ENCODE measurements around the gene ERBB4.
"Not testable (repeated sequence)": the region's sequence is repeated elsewhere in the genome, so short reads cannot be mapped to it uniquely, and the experiment has no call there.

ERBB4 gene

GRCh38 chr2:212526059-212526458 lies 12.5 kb downstream of the ERBB4 start:
- DNase-seq = no peak

DNA sequence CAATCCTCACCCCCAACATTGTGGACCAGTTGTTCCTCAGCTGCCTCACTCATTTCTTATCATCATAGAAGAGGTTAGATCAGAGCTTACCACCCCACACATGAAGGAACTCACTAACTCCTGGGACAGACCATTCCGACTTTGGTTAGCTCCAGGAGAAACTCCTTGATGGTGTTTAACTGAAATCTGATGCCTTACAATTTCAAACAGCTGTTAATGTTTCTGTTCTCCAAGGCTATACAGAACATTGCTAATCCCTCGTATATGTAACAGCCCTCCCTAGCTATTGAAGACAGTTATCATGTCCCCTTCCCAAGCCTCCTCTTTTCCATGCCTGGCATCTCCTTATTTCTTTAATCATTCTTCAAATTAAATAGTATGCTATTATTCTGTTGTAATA lies 14.8 kb downstream of the ERBB4 start:
- DNase-seq = no peak

GRCh38 chr2:212520340-212520739 lies 18.3 kb downstream of the ERBB4 start:
- no peak for DNase-seq

DNA sequence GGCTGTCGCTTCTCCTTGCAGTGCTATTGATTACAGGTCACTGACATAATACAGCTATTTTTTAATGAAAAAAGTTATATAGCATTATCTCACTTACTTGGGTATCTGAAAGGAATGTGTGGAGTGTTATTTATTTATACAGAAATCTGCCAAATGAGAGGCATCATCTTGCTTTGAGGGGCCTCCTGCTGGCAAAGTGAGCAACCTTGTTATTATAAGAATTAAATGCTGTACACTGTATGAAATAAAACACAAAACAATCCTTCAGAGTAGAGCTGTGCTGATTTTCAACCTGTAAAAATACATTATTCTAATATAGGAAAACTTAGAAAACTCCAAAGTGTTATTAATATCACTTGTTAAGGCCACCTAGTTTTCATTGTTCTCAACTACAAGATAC lies 20.9 kb downstream of the ERBB4 start:
- DNase-seq = no peak

GRCh38 chr2:212505586-212505985 lies 33.0 kb downstream of the ERBB4 start:
- no peak for DNase-seq

GRCh38 chr2:212495046-212495445 lies 43.6 kb downstream of the ERBB4 start:
- no peak for DNase-seq

DNA sequence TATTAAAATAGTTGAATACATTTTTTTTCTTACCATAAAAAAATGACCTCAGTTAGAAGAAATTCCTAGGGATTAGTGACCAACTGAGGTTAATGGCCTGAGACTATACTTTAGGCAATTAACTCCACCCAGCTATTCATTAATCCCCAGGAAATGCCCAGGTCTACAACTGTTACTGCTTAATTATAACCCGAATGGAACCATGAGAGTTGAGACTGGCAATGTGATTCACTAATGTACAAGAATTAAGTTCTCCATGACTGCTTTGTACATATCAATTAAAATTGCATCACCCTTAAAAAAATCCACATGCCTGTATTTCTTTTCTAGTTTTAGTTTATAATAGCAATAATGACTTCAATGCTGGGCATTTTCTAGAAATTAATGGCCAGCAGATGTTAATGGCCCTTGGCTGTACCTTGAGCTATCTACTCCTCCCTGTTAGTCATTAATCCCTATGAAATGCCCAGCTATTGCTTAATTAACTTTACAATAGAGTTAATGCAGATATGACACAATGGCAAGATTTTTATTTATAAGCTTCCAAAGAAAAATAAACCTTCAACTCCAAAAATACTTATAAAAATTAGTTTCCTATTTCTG lies 44.1 kb downstream of the ERBB4 start:
- DNase-seq = no peak

DNA sequence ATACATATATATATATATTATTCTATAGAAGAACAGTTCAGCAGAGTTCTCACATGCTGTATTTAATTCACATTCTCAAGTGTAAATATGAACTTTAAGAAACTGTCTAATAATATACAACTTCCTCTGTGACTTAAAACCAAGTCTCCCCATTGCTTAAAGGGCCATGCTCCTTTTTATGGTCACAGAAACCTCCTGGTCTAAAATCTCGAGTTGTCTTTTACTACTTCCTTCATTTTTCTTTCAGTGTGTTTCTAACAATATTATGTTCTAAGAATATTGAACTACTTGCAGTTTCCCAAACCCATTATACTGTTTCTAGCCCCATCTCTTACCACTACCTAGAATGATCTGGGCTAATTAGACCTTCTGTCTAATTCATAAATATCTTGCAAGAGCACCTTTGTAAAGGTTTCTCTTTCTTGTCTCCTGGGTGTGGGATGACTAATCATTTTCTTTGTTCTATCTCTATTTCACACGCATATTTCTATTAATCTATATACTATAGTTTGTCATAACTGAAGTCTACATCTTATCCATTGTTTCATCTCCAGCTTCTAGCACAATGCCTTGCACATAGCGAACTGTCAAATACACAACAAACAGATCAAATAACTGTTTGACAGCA lies 48.8 kb downstream of the ERBB4 start:
- no peak for DNase-seq

GRCh38 chr2:212488611-212489010 lies 50.0 kb downstream of the ERBB4 start:
- DNase-seq = no peak

- DNase-seq = no peak
These were observed 54.0 kb downstream of the ERBB4 start for GRCh38 chr2:212484563-212485080.

DNA sequence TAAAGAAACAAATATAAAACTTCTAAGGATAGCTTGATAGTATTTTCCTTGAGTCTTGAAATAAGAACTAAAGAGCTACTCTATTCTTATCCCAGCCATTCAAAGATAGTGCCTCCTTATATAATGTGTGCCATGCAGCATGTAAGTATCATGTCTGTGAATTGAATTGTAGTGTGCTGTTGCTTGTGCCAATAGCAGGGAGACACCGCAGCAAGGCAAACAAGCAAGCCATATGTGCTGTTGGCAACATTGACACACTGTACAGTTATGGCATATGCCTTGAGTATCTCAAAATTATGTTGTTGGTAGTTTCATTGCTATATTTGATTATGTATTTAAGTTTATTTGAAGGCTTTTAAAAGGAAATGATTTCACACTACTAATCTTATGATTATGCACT lies 58.2 kb downstream of the ERBB4 start:
- DNase-seq = no peak

- DNase-seq = no peak
These were observed 61.0 kb downstream of the ERBB4 start for GRCh38 chr2:212477571-212477970.

DNA sequence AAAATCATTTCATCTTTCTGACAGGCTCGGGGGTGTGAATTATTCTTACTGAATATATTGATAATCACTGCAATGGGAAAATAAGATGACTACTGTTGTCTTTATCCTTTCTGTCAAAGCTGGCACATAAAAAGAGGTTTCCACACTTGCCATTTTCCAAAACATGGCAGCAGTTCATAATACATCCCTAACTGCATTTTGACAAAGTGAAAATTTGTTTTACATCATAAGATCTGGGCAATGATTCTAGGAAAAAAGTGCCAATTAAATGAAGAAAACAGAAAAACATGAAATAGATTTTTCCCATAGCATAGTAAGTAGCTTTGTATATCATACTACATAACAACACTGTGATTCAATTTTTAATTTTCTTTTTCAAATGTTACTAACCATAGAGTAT lies 65.4 kb downstream of the ERBB4 start:
- DNase-seq = no peak

DNA sequence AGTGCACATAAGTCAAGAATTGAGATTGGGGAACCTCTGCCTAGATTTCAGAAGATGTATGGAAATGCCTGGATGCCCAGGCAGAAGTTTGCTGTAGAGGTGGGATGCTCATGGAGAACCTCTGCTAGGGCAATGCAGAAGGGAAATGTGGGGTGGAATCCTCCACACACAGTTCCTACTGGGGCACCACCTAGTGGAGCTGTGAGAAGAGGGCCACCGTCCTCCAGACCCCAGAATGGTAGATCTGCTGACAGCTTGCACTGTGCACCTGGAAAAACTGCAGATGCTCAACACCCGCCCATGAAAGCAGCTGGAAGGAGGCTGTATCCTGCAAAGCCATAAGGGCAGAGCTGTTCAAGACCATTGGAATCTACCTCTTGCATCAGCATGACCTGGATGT lies 71.1 kb downstream of the ERBB4 start:
- not testable (repeated sequence) for DNase-seq

DNA sequence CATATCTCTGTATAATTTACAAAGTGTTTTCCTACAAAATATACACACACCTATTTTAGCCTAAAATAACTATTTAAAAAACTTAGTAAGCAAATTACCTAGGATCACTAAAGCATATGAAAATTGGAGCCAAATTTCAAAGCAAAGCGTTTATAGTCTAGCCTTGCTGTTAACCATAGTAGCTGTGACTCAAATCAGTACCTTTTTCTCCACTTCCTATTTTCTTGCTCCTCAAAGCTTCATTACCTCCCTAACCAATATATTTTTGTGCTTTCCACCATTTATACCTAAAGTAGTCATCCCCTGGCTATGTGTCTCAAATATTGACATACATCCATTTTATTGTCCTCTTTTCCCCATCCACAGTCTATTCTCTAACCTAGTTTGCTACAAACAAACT lies 73.1 kb downstream of the ERBB4 start:
- DNase-seq = no peak

DNA sequence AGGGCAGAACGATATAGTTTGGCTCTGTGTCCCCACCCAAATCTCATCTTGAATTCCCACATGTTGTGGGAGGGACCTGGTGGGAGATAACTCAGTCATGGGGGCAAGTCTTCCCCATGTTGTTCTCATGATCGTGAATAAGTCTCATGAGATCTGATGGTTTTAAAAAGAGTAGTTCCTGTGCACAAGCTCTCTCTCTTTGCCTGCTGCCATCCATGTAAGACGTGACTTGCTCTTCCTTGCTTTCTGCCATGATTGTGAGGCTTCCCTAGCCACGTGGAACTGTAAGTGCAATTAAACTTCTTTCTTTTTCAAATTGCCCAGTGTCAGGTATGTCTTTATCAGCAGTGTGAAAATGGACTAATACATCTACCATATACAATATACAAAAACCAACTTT lies 76.9 kb downstream of the ERBB4 start:
- not testable (repeated sequence) for DNase-seq

- no peak for DNase-seq
These were observed 84.5 kb downstream of the ERBB4 start for GRCh38 chr2:212454149-212454548.

DNA sequence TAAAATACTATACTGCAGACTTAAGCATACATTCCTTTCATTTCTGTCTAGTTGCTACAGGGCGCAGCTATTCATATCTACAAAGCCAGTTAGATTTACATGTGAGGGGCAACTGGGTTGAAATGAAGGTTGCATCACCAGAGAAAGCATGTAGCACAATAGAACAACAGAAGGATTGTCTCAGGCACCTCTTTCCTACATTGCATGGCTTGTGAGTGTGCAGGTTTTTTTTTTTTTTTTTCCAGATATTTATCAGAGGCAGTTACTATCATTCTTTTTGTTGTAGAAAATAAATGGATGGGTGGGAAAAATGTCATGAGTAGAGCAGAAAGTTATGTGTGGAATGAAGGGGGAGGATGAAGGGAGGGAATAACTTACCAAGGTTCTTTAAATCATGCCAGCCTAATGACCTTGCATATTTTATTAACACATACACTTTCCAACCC lies 86.8 kb downstream of the ERBB4 start:
- no peak for DNase-seq

DNA sequence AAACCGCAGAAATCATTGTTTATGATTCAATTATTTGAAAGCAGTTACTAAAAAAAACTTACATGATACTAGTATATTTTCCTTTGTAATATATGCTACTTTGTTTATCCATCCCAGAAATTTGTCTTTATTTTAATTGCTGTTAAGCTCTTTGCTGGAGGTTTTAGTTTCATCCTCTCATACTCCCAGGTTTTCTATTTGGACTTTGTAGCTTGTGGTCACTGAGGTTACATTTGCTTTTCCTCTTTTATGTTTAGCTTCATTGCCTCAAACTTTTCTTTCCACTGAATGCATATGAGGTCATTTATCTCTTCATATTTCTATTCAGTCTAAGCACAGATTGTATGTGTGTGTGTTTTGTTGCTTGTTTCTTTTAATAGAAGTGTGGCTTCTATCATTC lies 89.9 kb downstream of the ERBB4 start:
- DNase-seq = no peak

GRCh38 chr2:212441821-212442220 lies 96.8 kb downstream of the ERBB4 start:
- DNase-seq = no peak

- no peak for DNase-seq
These were observed 97.5 kb downstream of the ERBB4 start for GRCh38 chr2:212441141-212441540.

GRCh38 chr2:212428681-212429478 lies 109.7 kb downstream of the ERBB4 start:
- DNase-seq = no peak

GRCh38 chr2:212427638-212428037 lies 111.0 kb downstream of the ERBB4 start:
- no peak for DNase-seq
